Eye (tissue), 1 donor: Measurements from ENCODE around the gene ADAMTSL3.
"Not testable (repeated sequence)": the region's sequence is repeated elsewhere in the genome, so short reads cannot be mapped to it uniquely, and the experiment has no call there.

ENCODE experiments used
- DNase-seq: peaks from one replicate; pipeline ENCODE4 v3.0.0-alpha.2; 2015

ADAMTSL3 gene

GRCh38 chr15:84057714-84058331 lies 403.9 kb downstream of the ADAMTSL3 start:
- DNase-seq = no peak

DNA sequence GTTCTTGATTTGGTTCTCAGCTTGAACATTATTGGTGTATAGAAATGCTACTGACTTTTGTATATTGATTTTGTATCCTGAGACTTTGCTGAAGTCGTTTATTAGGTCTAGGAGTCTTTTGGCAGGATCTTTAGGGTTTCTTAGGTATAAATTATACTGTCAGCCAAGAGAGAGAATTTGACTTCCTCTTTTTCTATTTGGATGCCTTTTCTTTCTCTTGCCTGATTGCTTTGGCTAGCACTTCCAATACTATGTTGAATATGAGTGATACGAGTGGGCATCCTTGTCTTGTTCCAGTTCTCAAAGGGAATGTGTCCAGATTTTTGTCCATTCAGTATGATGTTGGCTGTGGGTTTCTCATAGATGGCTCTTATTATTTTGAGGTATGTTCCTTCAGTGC lies 409.8 kb downstream of the ADAMTSL3 start:
- DNase-seq = not testable (repeated sequence)

DNA sequence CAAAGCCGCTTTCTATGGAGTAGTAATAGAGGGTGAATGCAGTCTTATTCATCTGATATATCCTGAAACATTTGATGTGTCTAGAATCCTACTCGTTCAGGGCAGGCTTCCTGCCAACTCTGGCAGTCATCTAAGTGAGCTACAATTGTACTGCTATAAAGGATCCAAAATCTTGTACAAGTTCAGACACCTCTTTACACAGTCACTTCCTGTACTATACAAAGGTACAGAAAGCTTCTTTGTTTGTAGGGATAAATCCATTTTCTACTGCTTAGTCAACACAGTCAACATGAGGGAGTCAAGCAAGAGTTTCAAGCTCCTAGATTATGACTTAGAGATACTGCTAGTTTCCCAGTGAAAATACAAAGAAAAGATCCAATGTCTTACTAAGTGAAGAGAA lies 414.8 kb downstream of the ADAMTSL3 start:
- DNase-seq = not testable (repeated sequence)

- not testable (repeated sequence) for DNase-seq
Observed at GRCh38 chr15:84078038-84078437, 424.1 kb downstream of the ADAMTSL3 start.

DNA sequence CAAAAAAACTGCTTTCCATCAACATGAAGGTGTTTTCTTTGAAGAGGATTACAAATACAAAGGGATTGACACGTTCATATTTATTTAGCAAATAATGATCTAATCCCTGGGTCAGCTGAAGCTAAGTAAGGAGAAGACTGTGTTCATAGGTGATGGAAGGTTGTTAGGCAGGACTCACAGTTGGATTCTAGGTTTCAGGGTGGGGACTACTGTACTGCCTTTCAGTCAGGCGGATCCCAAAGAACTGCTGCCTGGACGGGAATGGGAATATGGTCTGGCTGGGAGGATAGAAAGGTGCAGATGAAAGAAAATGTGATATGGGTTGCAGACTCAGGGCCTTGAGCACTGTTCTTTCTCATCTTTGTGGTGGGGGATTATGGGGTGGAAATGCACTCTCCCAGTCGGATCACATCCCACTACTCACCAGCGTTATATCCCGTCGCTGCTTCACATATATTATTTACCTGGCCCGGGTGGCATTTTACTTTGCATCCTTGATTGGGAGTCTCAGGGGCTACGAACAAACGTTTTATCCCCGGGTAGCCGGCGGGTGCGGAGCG lies 425.5 kb downstream of the ADAMTSL3 start:
- not testable (repeated sequence) for DNase-seq

GRCh38 chr15:84079885-84080777 lies 426.2 kb downstream of the ADAMTSL3 start:
- peak; percentile 89 for DNase-seq

- not testable (repeated sequence) for DNase-seq
Observed at GRCh38 chr15:84080778-84081084, 426.8 kb downstream of the ADAMTSL3 start.

- DNase-seq = no peak
Observed at GRCh38 chr15:84081391-84082168, 427.7 kb downstream of the ADAMTSL3 start.

- DNase-seq = no peak
Observed at GRCh38 chr15:84082739-84083138, 428.8 kb downstream of the ADAMTSL3 start.

DNA sequence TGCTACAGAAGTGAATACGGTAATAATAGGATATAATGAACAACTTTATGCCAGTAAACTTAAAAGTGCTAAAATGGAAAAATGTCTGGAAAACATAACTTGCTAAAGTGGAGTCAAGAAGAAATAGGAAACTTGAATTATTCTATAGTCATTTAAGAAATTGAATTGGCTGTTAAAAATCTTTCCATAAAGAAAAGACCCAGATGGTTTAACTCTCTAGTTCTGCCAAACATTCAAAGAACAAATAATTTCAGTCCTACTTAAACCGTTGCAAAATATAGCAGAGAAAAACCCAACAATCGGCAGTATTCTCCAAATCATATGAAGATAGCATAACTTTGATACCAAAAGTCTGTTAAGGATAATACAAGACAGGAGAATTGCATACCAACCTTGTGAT lies 432.1 kb downstream of the ADAMTSL3 start:
- not testable (repeated sequence) for DNase-seq
